SK-N-SH (cell line): ENCODE measurements around the gene HSPG2. TPM values are rescaled to one million over a fixed set of nuclear protein-coding genes. Genes with fewer than 3 reads are reported as not detected.

Experiments
- CTCF ChIA-PET: fragments of 300-600, 350-600 bp; formaldehyde crosslinking; extraction: SDS; loops from one replicate; lab custom pipeline; 2021; lab: Yijun Ruan, JAX
- POLR2A ChIA-PET: fragments of 350-600 bp; sonication (Branson Sonifier 250); formaldehyde crosslinking; extraction: SDS; loops from one replicate; lab custom pipeline; 2020; ENCODE audit warnings: antibody characterized with exemption, inconsistent platforms; lab: Yijun Ruan, JAX
- DNase-seq: peaks from one replicate; pipeline ENCODE4 v3.0.0; 2012
- H2AFZ ChIP-seq: fragments of 200-600 bp; sonication (generic); 2 replicates; pipeline ENCODE4 v1.8.1; 2016; ENCODE audit warnings: antibody characterized with exemption, mild to moderate bottlenecking, low read depth
- H3F3A ChIP-seq: fragments of 200-600 bp; sonication (generic); replicated peaks from 2 replicates; pipeline ENCODE3; 2016; ENCODE audit warnings: antibody characterized with exemption, mild to moderate bottlenecking; ENCODE audit not compliant: insufficient read depth
- H3K27ac ChIP-seq, 2 experiments: fragments of 200-500 bp in 1 of 2; fragments of 200-600 bp in 1 of 2; sonication (Bioruptor generic) in 1 of 2; sonication (generic), shearing (Covaris generic) in 1 of 2; 2 replicates each; pipeline versions ENCODE4 v1.5.1 to v1.6.1; 2014 to 2016; ENCODE audit warnings: low read depth in 2 of 2, inconsistent platforms in 1 of 2, low read length in 1 of 2, mild to moderate bottlenecking in 1 of 2, mixed read lengths in 1 of 2
- H3K27me3 ChIP-seq: fragments of 200-600 bp; sonication (generic), shearing (Covaris generic); 2 replicates; pipeline ENCODE4 v1.6.1; 2016; ENCODE audit warnings: mixed run types; ENCODE audit not compliant: insufficient read depth
- H3K36me3 ChIP-seq, 2 experiments: fragments of 200-500 bp in 1 of 2; fragments of 200-600 bp in 1 of 2; sonication (Bioruptor generic) in 1 of 2; sonication (generic) in 1 of 2; replicated peaks in 1 of 2; 2 replicates each; pipeline versions ENCODE3 to v1.5.1; 2014 to 2016; ENCODE audit warnings: low read length in 1 of 2, mild to moderate bottlenecking in 1 of 2; ENCODE audit not compliant: insufficient read depth in 2 of 2, control insufficient read depth in 1 of 2
- H3K4me1 ChIP-seq, 2 experiments: fragments of 200-500 bp in 1 of 2; fragments of 200-600 bp in 1 of 2; sonication (Bioruptor generic) in 1 of 2; sonication (generic), shearing (Covaris generic) in 1 of 2; 2 replicates each; pipeline versions ENCODE4 v1.5.1 to v1.6.1; 2014 to 2016; ENCODE audit warnings: low read depth in 1 of 2, low read length in 1 of 2, mixed run types in 1 of 2; ENCODE audit not compliant: insufficient read depth in 2 of 2, control insufficient read depth in 1 of 2
- H3K4me2 ChIP-seq: fragments of 200-600 bp; sonication (generic), shearing (Covaris generic); 2 replicates; pipeline ENCODE4 v1.6.1; 2017; ENCODE audit warnings: mixed run types
- H3K4me3 ChIP-seq, 2 experiments: fragments of 200-500 bp in 1 of 2; fragments of 200-600 bp in 1 of 2; sonication (Bioruptor generic) in 1 of 2; sonication (generic), shearing (Covaris generic) in 1 of 2; 2 replicates each; pipeline versions ENCODE4 v1.5.1 to v1.8.1; 2014 to 2016; ENCODE audit warnings: low read depth in 2 of 2, inconsistent platforms in 1 of 2, low read length in 1 of 2, mild to moderate bottlenecking in 1 of 2, mixed read lengths in 1 of 2, moderate library complexity in 1 of 2
- H3K79me2 ChIP-seq: fragments of 200-600 bp; sonication (generic); 2 replicates; pipeline ENCODE4 v1.8.1; 2017; ENCODE audit warnings: mild to moderate bottlenecking; ENCODE audit not compliant: insufficient read depth
- H3K9ac ChIP-seq: fragments of 200-600 bp; sonication (generic); 2 replicates; pipeline ENCODE4 v1.6.1; 2017; ENCODE audit warnings: mixed run types
- H3K9me2 ChIP-seq: fragments of 200-600 bp; sonication (generic); 2 replicates; pipeline ENCODE4 v1.6.1; 2017; ENCODE audit warnings: mixed run types
- H3K9me3 ChIP-seq: fragments of 200-600 bp; sonication (generic); 2 replicates; pipeline ENCODE4 v1.6.1; 2017; ENCODE audit warnings: mixed run types, mild to moderate bottlenecking, moderate library complexity
- H4K20me1 ChIP-seq: fragments of 200-600 bp; sonication (generic); 2 replicates; pipeline ENCODE4 v1.6.1; 2017; ENCODE audit warnings: mild to moderate bottlenecking, mixed run types; ENCODE audit not compliant: insufficient read depth
- FOSL2 ChIP-seq: IDR thresholded peaks from 2 replicates; pipeline ENCODE4 v1.4.0; 2012; ENCODE audit warnings: low read depth, mild to moderate bottlenecking, moderate library complexity, borderline replicate concordance
- FOXJ3 ChIP-seq: sonication (generic); formaldehyde crosslinking; IDR thresholded peaks from 2 replicates; pipeline ENCODE4 v1.5.1; 2020; ENCODE audit warnings: mild to moderate bottlenecking, missing genetic modification reagents
- FOXM1 ChIP-seq: IDR thresholded peaks from 2 replicates; pipeline ENCODE4 v1.4.0; 2012; ENCODE audit warnings: low read depth, mild to moderate bottlenecking
- GATA2 ChIP-seq: sonication (generic); formaldehyde crosslinking; IDR thresholded peaks from 2 replicates; pipeline ENCODE4 v1.5.0; 2020; ENCODE audit warnings: mild to moderate bottlenecking, missing genetic modification reagents
- JUND ChIP-seq: IDR thresholded peaks from 2 replicates; pipeline ENCODE4 v1.4.0; 2012
- MEF2A ChIP-seq: IDR thresholded peaks from 2 replicates; pipeline ENCODE4 v1.4.0; 2012; ENCODE audit warnings: low read depth, borderline replicate concordance
- NFIC ChIP-seq: IDR thresholded peaks from 2 replicates; pipeline ENCODE4 v1.4.0; 2012; ENCODE audit warnings: borderline replicate concordance
- PBX3 ChIP-seq: IDR thresholded peaks from 2 replicates; pipeline ENCODE4; 2012
- RCOR1 ChIP-seq: fragments of 150-350 bp; IDR thresholded peaks from 2 replicates; pipeline ENCODE4 v1.6.1; 2017; ENCODE audit warnings: antibody characterized with exemption, low read length
- RXRA ChIP-seq: IDR thresholded peaks from 2 replicates; pipeline ENCODE4 v1.4.0; 2012; ENCODE audit warnings: low read depth, mild to moderate bottlenecking, borderline replicate concordance
- SIN3A ChIP-seq: IDR thresholded peaks from 2 replicates; pipeline ENCODE4 v1.6.1; 2012; ENCODE audit warnings: low read depth, mild to moderate bottlenecking, low read length, moderate library complexity, borderline replicate concordance
- TAF1 ChIP-seq: IDR thresholded peaks from 2 replicates; pipeline ENCODE4 v1.6.1; 2012; ENCODE audit warnings: low read depth, mild to moderate bottlenecking, low read length, moderate library complexity, borderline replicate concordance
- TCF12 ChIP-seq: IDR thresholded peaks from 2 replicates; pipeline ENCODE4 v1.4.0; 2012
- TEAD4 ChIP-seq: IDR thresholded peaks from 2 replicates; pipeline ENCODE4 v1.4.0; 2012; ENCODE audit warnings: mild to moderate bottlenecking, borderline replicate concordance; ENCODE audit not compliant: insufficient read depth
- USF2 ChIP-seq: fragments of 150-350 bp; IDR thresholded peaks from 2 replicates; pipeline ENCODE4 v1.6.1; 2017; ENCODE audit warnings: antibody characterized with exemption, low read length, low read depth, borderline replicate concordance
- WGBS: methylation state at CpG from one replicate; pipeline ENCODE4 v1.1.6; 2017; ENCODE audit warnings: low lambda C conversion rate; 5-methylcytosine and 5-hydroxymethylcytosine counted together
- polyA plus RNA-seq, 3 experiments: library from polyadenylated mRNA; depleted of rRNA; stranded (reverse); fragments of >200 nt; gene quantifications; 2 replicates each; pipeline ENCODE4 v1.2.3, GENCODE V29; 2012
- TF ChIP-seq, protein P1 (sequence below): IDR thresholded peaks from 2 replicates; pipeline ENCODE4 v1.4.0; 2012; ENCODE audit warnings: low read depth, borderline replicate concordance
- TF ChIP-seq, protein P2 (sequence below): IDR thresholded peaks from 2 replicates; pipeline ENCODE4 v1.4.0; 2012; ENCODE audit warnings: low read depth

The HSPG2 gene
- polyA plus RNA-seq, 1 of the 3 experiments (the other 2 are of a cell fraction) = 28.9 TPM

DNA sequence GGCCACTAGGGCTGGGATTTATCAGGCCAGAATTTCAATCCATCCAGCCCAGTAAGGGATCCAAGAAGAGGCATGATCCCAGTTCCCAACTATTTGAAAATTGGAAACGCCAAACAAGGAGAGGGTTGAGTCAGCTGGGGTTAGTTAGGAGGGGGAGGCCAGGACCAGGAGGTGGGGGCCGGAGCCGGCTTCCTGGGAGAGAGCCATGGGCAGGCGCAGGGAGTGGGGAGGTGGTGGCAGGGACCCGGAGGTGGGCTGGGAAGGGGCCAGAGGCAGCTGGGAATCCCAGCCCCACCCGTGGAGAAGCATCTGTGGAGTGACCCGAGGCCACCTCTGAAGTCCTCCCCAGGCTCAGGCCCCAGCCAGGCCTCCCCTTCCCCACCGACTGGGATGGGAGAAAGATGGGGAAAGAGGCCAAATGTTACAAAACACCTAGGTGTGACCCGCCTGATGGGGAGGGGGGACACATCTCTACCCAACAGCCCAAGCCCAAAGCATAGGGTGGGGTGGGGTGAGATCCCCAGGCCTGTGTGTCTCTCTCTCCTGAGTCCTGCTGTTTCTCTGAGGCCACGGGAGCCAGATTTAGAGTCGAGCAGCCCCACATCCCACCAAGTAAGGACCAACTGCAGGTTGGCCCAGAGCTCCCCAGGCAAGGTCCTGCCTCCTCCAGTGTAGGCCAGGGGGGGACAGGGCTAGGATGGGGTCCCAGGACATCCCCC lies 10.1 kb downstream of the HSPG2 start:
- H4K20me1 ChIP-seq = no peaks in the 10 kb centered on the region
- H3K9me2 ChIP-seq = no peaks in the 10 kb centered on the region
- ChIA-PET CTCF (no interaction called here), POLR2A (no interaction called here)
- peaks cover 6 to 33% of the 10 kb centered on the region in 2 experiments; a peak in 3 of 4 replicates for H3K4me1 ChIP-seq
- peak overlapping the region; percentile 44 for H3K9ac ChIP-seq
- WGBS = 63% methylated on average over 10 of the region's 11 CpGs
- H3K4me2 ChIP-seq = peak overlapping the region; percentile 55; the same call in 1 of the 2 replicates
- peaks cover 18% of the 10 kb centered on the region for H3F3A ChIP-seq
- no peak overlapping the region for H2AFZ ChIP-seq
- no peak for DNase-seq
- H3K9me3 ChIP-seq = no peaks in the 10 kb centered on the region
- H3K4me3 ChIP-seq = no peak overlapping the region
- no peaks in the 10 kb centered on the region for H3K27me3 ChIP-seq
- H3K79me2 ChIP-seq = peaks cover 88% of the 10 kb centered on the region
- TF ChIP-seq TEAD4 (0 out of 2 replicates have a peak, but pooled peaks have one; percentile 22), JUND (peak; percentile 48), NFIC (peak; percentile 36; the same call in 1 of the 2 replicates), TCF12 (peak; percentile 59), TAF1 (no peak), FOXM1 (no peak), RCOR1 (no peak), USF2 (no peak), FOXJ3 (CRISPR knock-in tag) (no peak), FOSL2 (peak; percentile 39; the same call in 1 of the 2 replicates)
- no peaks in the 10 kb centered on the region for H3K36me3 ChIP-seq
- H3K27ac ChIP-seq = peak overlapping the region in 1 of 2 experiments; percentile 72; a peak in 2 of 4 replicates

GRCh38 chr1:21926065-21926464 lies 11.0 kb downstream of the HSPG2 start:
- POLR2A ChIA-PET = no interaction called here
- peak overlapping the region; percentile 47 for H3K4me2 ChIP-seq
- peaks cover 92% of the 10 kb centered on the region for H3K79me2 ChIP-seq
- H3F3A ChIP-seq = peaks cover 23% of the 10 kb centered on the region
- no peak overlapping the region; the same call in 1 of the 2 replicates for H3K9ac ChIP-seq
- H3K36me3 ChIP-seq = no peaks in the 10 kb centered on the region
- H4K20me1 ChIP-seq = no peaks in the 10 kb centered on the region
- H3K9me2 ChIP-seq = no peaks in the 10 kb centered on the region
- no peak for DNase-seq
- no peak overlapping the region for H3K4me3 ChIP-seq
- H3K4me1 ChIP-seq = peaks cover 3 to 28% of the 10 kb centered on the region in 2 experiments; a peak in 3 of 4 replicates
- no peaks in the 10 kb centered on the region for H3K9me3 ChIP-seq
- H3K27ac ChIP-seq = peak overlapping the region in 1 of 2 experiments; percentile 72; a peak in 2 of 4 replicates
- no peak for TF ChIP-seq SIN3A
- TF ChIP-seq, protein P1, sequence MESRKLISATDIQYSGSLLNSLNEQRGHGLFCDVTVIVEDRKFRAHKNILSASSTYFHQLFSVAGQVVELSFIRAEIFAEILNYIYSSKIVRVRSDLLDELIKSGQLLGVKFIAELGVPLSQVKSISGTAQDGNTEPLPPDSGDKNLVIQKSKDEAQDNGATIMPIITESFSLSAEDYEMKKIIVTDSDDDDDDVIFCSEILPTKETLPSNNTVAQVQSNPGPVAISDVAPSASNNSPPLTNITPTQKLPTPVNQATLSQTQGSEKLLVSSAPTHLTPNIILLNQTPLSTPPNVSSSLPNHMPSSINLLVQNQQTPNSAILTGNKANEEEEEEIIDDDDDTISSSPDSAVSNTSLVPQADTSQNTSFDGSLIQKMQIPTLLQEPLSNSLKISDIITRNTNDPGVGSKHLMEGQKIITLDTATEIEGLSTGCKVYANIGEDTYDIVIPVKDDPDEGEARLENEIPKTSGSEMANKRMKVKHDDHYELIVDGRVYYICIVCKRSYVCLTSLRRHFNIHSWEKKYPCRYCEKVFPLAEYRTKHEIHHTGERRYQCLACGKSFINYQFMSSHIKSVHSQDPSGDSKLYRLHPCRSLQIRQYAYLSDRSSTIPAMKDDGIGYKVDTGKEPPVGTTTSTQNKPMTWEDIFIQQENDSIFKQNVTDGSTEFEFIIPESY = no peak
- TF ChIP-seq RCOR1 = no peak
- TF ChIP-seq, protein P2, sequence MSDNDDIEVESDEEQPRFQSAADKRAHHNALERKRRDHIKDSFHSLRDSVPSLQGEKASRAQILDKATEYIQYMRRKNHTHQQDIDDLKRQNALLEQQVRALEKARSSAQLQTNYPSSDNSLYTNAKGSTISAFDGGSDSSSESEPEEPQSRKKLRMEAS = no peak
- no peak for TF ChIP-seq FOXM1
- no peak for TF ChIP-seq MEF2A
- TF ChIP-seq PBX3 = no peak
- TF ChIP-seq GATA2 (CRISPR knock-in tag) = no peak
- no peak for TF ChIP-seq RXRA
- no peak overlapping the region for H2AFZ ChIP-seq
- WGBS = 100% methylated on average over 2 of the region's 2 CpGs
- CTCF ChIA-PET = no interaction called here
- H3K27me3 ChIP-seq = no peaks in the 10 kb centered on the region
